ENCODE data around the gene SYNE1. TPM values are rescaled to one million over a fixed set of nuclear protein-coding genes. Genes with fewer than 3 reads are reported as not detected.
"Not testable (repeated sequence)": the region's sequence is repeated elsewhere in the genome, so short reads cannot be mapped to it uniquely, and the experiment has no call there.

The SYNE1 gene
- total RNA-seq, 1 donor from 2014 or later, result 43.8 TPM

DNA sequence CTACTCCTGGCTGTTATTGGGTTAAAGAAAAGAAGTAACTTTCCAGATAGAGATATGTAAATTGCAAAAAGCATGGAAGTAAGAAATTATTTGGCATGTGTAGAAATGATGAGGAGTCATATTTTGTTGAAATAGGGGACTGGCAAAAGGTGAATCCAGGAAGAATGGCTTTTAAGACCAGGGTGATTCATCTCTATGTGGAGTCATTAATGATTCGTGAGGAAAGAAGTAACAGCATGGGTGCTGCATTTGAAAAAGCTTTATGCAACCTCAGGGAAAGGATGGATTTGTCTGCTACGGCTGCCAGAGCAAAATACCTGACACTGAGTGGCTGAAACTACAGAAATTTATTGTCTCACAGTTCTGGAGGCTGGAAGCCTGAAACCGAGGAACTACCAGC lies 14.8 kb upstream of the SYNE1 start:
- Mint-ChIP-seq H3K27me3 (no peaks in the 10 kb centered on the region), H3K36me3 (ENCODE audit: insufficient read depth) (no peaks in the 10 kb centered on the region), H3K27ac (no peak overlapping the region), H3K9me3 (ENCODE audit: low read depth) (no peaks in the 10 kb centered on the region), H3K4me1 (ENCODE audit: low read depth) (no peaks in the 10 kb centered on the region), H3K4me3 (ENCODE audit: low read depth) (no peak overlapping the region)
- DNase-seq (ENCODE audit: low spot score, unreplicated experiment), result no peak
- TF ChIP-seq, protein P1, sequence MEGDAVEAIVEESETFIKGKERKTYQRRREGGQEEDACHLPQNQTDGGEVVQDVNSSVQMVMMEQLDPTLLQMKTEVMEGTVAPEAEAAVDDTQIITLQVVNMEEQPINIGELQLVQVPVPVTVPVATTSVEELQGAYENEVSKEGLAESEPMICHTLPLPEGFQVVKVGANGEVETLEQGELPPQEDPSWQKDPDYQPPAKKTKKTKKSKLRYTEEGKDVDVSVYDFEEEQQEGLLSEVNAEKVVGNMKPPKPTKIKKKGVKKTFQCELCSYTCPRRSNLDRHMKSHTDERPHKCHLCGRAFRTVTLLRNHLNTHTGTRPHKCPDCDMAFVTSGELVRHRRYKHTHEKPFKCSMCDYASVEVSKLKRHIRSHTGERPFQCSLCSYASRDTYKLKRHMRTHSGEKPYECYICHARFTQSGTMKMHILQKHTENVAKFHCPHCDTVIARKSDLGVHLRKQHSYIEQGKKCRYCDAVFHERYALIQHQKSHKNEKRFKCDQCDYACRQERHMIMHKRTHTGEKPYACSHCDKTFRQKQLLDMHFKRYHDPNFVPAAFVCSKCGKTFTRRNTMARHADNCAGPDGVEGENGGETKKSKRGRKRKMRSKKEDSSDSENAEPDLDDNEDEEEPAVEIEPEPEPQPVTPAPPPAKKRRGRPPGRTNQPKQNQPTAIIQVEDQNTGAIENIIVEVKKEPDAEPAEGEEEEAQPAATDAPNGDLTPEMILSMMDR (IDR thresholded peaks at IDR 0.05; ENCODE audit: unreplicated experiment), result no peak

- TF ChIP-seq, protein P1 (IDR thresholded peaks at IDR 0.05; ENCODE audit: unreplicated experiment), result no peak
- no peaks in the 10 kb centered on the region for H3K27me3 Mint-ChIP-seq
- no peak overlapping the region for H3K4me3 Mint-ChIP-seq (ENCODE audit: low read depth)
- H3K9me3 Mint-ChIP-seq (ENCODE audit: low read depth), result no peaks in the 10 kb centered on the region
- DNase-seq (ENCODE audit: low spot score, unreplicated experiment), result no peak
- H3K36me3 Mint-ChIP-seq (ENCODE audit: insufficient read depth), result no peaks in the 10 kb centered on the region
- H3K4me1 Mint-ChIP-seq (ENCODE audit: low read depth), result no peaks in the 10 kb centered on the region
- H3K27ac Mint-ChIP-seq, result no peak overlapping the region
Observed at GRCh38 chr6:152648105-152648504, 10.9 kb upstream of the SYNE1 start.

DNA sequence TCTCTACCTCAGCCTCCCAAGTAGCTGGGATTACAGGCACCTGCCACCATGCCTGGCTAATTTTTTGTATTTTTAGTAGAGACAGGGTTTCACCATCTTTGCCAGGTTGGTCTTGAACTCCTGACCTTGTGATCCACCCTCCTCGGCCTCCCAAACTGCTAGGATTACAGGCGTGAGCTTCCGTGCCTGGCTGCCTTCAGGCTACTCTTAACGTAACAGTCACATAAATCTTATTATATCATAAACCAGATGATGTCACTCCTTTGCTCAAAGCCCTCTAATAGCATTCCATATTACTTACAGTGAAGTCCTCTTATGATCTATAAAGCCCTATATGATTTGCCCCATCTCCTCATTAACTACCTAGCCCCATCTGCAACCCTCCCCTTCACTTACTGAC lies 9.6 kb upstream of the SYNE1 start:
- H3K9me3 Mint-ChIP-seq (ENCODE audit: low read depth); H3K4me3 Mint-ChIP-seq (ENCODE audit: low read depth); H3K27me3 Mint-ChIP-seq; DNase-seq (ENCODE audit: low spot score, unreplicated experiment); H3K36me3 Mint-ChIP-seq (ENCODE audit: insufficient read depth); H3K27ac Mint-ChIP-seq; H3K4me1 Mint-ChIP-seq (ENCODE audit: low read depth): not testable (repeated sequence)

DNA sequence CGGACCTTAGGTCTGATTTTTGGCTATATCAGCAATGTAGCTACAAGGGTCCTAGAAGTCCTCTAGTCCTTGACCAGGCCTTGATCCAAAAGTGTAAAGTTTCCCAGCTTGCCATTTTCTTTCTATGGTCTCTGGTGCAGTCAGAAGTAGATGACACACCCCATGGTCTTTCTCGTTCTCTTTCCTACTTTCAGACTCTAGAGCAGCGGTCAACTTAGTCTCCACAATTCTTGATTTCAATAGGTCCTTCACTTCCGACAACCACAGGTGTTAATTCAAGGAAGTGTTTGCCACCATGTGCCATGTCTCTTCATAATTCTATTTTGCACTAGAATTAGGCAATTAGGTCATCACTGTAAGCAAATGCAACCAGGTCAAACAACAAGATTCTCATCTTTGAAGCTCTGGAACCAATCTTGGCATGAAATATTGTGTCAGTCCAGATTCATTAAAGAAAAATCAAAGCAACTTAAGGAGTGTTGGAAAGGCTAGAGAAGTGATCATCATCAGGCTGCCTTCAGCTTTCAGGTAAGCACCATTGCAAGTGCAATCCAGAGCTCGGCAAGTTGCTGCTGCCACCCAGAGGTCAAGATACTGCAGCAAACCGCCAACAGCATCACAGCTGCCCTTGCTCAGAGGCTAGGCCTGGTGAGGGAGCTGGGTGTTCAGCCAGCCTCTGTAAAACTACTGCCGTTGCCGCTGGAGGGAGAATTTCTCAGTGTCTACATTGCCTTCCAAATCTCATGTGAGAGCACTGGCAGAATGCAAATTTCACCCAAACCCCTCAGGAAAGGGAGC lies 5.6 kb upstream of the SYNE1 start:
- H3K27ac Mint-ChIP-seq, result no peak overlapping the region
- H3K27me3 Mint-ChIP-seq, result peaks cover 23% of the 10 kb centered on the region

DNA sequence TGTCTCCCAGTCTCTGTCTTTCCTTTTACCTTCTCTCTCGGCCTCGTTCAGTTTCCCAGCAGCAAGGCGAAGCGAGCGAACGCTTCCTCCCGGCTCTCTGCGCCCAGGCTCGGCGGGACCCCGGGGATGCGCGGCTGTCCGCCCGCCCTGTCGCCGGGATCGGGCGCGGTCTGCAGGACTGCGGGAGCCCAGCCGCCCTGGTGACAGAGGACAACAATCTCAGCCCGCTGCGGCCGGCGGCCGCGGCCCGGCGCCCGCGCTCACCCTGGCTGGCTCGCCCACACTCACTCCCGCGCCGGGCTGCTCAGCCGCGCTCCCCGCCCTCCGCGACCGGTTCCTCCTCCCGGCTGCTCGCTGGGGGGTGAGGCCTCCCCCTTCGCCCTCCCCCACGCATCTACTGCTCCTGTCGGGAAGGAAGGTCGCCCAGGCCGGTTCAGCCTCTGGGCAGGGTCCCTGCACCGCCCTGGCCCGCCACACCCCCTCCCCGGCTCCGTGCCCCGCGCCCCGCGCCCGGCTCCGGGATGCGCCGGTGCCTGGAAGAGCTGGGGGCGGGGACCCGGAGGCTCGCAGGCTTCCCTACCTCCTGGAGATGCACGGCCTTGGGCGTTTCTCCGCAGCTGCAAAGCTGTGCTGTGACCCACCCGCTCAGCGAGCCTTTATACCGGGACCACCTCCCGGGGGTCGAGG lies 410 bp downstream of the SYNE1 start:
- TF ChIP-seq, protein P1 (IDR thresholded peaks at IDR 0.05; ENCODE audit: unreplicated experiment), result no peak
- Mint-ChIP-seq H3K4me1 (ENCODE audit: low read depth) (peaks cover 10% of the 10 kb centered on the region), H3K27ac (no peak overlapping the region), H3K4me3 (ENCODE audit: low read depth) (peak overlapping the region; percentile 73), H3K9me3 (ENCODE audit: low read depth) (no peaks in the 10 kb centered on the region), H3K36me3 (ENCODE audit: insufficient read depth) (no peaks in the 10 kb centered on the region), H3K27me3 (peaks cover 60% of the 10 kb centered on the region)
- peak; percentile 35 for DNase-seq (ENCODE audit: low spot score, unreplicated experiment)

More for the DNA sequence above, 5.6 kb upstream of the SYNE1 start:
- Mint-ChIP-seq H3K4me1 (ENCODE audit: low read depth) (no peaks in the 10 kb centered on the region), H3K4me3 (ENCODE audit: low read depth) (no peak overlapping the region), H3K36me3 (ENCODE audit: insufficient read depth) (no peaks in the 10 kb centered on the region), H3K9me3 (ENCODE audit: low read depth) (no peaks in the 10 kb centered on the region)
- TF ChIP-seq, protein P1 (IDR thresholded peaks at IDR 0.05; ENCODE audit: unreplicated experiment), result peak; percentile 72
- DNase-seq (ENCODE audit: low spot score, unreplicated experiment), result peak; percentile 31
